KG1 (cell line): ENCODE data around the gene MAPT.
A peak's percentile ranks its signal among the peaks of the same experiment; 100 is the strongest.
"Not testable (repeated sequence)": the region's sequence is repeated elsewhere in the genome, so short reads cannot be mapped to it uniquely, and the experiment has no call there.

Experiments used
- DNase-seq: peaks from one replicate; lab custom pipeline; 2025; lab: John Stamatoyannopoulos, UW

The MAPT gene

GRCh38 chr17:45862127-45862526 lies 32.2 kb upstream of the MAPT start:
- DNase-seq: not testable (repeated sequence)

DNA sequence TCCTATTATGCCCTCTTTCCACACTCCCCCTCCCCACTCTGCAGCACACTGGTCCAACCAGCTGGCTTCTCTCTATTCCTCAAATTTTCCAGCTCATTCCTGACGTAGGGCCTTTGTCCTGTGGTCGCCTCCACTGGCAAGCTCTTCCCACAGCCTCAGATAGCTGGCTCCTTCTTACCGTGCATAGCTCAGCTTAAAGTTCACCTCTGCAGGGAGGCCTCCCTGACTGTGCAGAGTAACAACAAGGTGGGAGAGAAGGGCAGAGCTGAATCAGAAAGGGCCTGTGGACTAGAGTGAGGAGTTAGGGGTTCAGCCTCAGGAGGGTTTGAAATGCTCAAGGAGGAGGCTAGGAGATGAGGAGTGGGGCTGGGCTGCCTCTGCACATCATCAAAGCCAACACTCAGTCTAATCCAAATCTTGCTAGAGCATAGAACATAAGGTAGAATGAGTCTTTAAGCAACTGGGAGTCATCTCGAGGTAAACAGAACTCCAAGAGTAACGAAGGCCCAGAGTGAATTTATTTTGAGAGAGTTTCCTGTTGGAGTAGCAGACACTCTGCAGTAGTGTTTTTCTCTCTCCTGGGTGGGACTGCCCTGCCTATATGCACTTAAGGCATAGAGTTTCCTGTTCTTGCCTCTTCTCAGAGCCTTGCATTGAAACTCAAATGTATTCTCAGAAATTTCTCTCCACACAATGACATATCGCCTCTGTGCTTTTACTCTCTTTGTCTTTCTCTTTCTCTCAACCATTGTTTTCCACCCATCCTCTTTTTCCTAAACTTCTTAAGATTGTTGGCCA lies 30.3 kb upstream of the MAPT start:
- no peak for DNase-seq

GRCh38 chr17:45867171-45867570 lies 27.2 kb upstream of the MAPT start:
- DNase-seq: no peak

DNA sequence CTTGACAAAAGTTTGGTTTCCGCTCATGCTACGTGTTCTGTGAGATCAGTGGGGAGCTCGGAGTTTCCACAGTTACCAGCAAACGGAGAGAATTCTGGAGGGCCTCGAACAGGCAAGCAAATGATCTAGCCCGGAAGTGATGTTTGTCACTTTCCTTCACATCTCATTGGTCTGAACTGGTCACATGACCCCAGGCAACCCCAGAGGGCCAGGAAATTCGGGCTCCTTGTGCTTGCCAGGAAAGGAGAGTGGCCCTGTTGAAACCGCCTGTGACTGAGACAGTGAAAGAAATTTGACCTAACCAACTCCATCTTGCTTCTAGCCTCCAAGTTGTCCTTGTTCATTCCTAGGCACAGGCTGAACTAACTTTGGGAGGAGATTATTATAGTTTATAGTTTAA lies 26.7 kb upstream of the MAPT start:
- no peak for DNase-seq

DNA sequence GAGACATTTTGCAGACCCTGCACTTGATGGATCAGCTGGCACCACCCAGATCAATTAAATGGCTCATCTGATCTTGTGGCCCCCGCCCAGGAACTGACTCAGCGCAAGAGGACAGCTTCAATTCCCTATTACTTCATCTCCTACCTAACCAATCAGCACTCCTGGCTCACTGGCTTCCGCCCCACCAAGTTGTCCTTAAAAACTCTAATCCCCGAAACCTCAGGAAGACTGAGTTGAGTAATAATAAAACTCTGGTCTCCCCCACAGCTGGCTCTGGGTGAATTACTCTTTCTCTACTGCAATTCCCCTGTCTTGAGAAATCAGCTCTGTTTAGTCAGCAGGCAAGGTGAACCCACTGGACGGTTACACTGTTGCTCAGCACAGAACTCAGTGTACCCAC lies 26.1 kb upstream of the MAPT start:
- no peak for DNase-seq

DNA sequence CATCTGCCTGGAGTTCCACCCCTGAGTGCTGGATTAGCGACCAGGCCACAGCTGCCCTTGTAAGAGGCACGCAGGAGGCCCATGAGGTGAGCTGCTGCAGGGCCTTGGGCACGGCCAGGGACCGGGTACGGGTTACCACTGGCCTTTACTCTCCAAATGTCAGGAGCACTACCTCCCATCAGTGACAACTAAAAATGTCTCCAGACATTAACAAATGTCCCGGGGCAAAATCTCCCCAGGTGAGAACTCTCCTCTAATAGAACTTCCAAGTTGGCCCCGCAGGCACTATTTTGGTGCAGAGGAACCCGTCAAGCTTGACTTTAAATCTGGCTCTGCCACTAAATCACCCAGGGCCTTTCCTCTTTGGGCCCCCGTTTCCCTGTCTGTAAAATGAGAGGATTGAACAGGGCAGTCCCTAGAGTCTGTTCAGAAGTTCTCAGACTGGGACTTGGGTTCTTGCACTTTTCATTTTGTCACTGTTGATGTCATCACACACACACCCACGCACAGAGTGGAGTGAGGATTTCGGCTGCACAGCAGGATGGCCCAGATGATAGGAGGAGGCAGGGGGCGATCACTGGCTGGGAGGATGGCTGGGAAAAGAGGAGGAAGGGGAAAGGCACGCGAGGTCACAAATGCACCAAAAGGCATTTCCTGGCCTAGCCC lies 24.5 kb upstream of the MAPT start:
- no peak for DNase-seq

GRCh38 chr17:45870342-45870974 lies 23.9 kb upstream of the MAPT start:
- DNase-seq: no peak

- no peak for DNase-seq
These were observed 22.6 kb upstream of the MAPT start for GRCh38 chr17:45871718-45872117.

DNA sequence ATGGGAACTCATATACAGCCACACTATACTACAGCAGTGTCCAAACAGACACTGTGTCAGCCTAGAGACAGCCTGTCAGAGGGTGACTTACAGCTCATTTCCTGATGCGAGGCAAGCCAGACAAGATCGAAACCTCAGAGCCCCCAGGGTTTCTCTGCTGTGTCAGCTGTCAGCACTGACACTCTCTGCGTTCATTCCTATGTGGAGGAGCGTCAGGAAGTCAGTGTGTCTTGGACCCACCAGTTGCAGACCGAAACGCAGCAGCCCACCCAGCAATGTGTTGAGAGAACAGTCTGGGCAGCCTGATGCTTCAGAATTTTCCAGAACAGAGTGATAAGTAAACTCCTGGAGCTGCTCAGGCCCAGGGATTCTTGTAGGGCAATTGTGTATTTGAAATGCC lies 20.6 kb upstream of the MAPT start:
- DNase-seq: peak; percentile 9

DNA sequence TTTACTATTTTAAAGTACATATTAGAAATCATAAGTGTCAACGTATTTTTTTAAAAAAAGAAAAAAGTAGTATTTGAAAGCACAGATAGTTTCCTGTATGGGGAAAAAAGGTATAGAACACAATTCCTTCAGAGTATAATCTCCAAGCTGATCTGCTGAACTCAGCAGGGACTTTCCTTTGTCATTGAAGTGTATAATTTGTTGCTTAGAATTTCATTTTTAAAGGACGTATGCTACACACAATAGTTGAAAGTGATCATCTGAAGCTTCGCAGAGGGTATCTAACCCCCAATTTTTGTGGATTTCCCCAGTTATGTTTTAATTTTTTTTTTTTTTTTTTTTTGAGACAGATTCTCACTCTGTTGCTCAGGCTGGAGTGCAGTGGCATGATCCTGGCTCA lies 20.2 kb upstream of the MAPT start:
- no peak for DNase-seq

GRCh38 chr17:45876539-45876938 lies 17.8 kb upstream of the MAPT start:
- no peak for DNase-seq

- DNase-seq: no peak
These were observed 16.9 kb upstream of the MAPT start for GRCh38 chr17:45877467-45877866.

DNA sequence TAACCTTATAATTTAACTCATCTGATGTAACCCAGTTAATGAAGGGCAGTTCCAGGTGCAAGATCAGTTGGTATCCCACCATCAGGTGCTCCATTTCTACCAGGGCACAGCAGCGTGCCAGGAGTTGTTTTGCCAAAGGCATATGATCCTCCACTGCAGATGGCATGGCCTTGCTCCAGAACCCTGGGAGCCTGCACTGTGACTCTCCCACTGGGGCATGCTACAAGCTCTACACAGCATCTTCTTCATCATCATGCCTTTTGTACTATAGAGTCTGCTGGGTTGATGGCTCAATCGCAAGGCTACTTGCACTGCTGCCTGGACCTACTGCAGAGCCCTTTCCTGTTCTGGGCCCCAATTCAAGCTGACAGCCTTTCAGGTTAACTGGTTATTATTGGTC lies 11.3 kb upstream of the MAPT start:
- no peak for DNase-seq

- no peak for DNase-seq
These were observed 7.5 kb upstream of the MAPT start for GRCh38 chr17:45886852-45887251.

DNA sequence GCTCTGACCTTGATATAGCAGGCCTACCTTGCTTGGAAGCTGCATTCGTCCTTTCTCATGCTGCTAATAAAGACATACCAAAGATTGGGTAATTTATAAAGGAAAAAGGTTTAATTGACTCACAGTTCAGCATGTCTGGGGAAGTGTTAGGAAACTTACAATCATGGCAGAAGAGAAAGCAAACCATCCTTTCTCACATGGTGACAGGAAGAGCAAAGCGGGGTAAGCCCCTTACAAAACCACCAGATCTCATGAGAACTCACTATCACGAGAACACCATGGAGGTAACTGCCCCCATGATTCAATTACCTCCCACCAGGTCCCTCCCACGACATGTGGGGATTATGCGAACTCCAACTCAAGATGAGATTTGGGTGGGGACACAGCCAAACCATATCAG lies 6.0 kb upstream of the MAPT start:
- no peak for DNase-seq

- DNase-seq: no peak
These were observed 4.8 kb upstream of the MAPT start for GRCh38 chr17:45889579-45889978.

- no peak for DNase-seq
These were observed 681 bp upstream of the MAPT start for GRCh38 chr17:45893725-45894021.

DNA sequence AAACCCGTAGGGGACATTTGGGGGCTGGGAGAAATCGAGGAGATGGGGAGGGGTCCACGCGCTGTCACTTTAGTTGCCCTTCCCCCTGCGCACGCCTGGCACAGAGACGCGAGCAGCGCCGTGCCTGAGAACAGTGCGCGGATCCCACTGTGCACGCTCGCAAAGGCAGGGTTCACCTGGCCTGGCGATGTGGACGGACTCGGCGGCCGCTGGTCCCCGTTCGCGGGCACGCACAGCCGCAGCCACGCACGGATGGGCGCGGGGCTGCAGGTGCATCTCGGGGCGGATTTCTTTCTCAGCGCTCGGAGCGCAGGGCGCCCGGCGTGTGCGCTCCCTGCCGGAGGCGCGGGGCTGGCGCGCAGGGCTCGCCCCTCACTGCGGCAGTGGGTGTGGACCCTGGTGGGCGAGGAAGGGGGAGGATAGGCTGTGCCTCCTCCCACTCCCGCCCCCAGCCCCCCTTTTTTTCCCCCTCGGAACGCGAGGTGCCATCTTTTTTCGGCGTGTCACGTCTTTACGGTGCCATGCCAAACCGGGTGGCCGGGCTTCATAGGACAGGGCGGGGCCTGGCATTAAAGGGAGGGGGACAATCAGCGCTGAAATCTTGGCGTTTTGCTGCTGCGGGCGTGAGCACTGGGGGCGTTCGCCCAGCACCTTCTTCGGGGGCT lies 1.1 kb downstream of the MAPT start:
- DNase-seq: no peak

DNA sequence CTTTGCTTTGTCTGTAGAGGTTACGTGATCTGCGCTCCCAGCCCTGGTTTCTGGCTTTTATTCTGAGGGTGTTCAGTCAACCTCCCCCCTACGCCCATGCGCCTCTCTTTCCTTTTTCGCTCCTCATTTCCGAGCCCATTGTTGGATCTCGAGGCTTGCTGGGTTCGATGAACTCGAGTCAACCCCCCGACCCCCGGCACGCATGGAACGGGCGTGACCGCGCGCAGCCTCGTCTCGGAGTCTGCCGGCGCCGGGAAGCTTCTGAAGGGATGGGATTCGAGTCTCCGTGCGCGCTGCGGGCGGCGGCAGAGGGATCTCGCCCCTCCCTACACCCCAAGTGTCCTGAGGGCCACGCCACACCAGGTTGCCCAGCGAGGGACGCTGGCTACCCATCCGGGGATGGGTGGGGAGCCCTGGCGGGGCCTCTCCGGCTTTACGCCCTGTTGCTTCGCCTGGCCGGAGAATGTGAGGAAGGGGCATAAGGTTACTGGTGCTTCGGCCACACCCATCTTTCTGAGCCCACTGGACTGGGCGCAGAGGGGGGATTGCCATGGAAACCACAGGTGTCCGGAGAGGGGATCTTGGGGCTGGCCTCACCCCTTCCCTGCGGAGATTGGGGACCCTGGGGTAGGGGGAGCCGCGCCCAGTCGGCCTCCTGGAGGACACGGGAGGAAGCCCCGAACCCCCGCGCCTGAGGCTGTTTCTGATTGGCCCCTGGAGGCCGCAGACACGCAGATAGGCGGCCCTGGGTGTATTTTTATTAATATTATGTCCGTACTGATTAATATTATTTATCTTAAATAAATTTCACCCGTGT lies 1.8 kb downstream of the MAPT start:
- DNase-seq: no peak

DNA sequence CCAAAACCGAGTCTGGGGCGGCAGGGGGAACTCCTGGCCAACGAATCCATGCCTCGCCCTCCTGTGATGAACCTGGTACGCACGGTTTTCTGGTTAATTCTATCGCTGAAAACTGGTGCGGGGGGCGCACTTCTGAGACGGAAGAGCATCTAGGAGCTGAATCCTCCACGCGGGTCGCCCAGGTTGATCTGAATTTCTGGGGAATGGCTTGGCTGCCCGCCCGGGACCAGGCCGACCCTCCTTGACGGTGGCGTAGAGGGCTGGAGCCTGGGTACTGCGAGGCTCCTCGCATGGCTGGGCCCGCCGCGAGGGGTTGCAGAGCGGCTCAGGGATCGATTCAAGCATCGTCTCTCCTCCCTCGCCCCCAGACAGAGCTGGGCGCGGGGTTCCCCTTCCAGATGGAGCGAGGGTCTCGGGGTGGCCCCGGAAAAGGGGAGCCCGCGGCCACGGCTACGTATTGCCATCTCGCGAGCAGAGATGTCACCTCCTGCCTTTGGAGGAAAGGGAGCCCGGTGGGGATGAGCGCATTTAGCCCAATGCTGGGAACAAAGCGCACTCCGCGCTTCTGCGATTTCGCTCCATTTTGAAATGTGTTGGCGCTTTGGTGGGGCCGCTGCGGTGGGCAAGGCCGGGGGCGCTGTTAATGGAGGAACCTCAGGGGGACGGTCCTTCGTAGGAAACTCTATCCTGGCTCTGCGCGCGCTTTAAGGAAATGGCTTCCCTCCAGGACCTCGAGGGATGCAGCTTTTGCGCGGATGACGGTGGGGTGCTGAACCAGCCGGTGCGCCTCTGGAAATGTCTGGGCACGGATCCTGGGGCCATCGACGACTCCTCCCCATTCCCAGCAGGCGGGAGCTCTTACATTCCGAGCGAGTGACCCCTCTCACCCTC lies 2.7 kb downstream of the MAPT start:
- no peak for DNase-seq

DNA sequence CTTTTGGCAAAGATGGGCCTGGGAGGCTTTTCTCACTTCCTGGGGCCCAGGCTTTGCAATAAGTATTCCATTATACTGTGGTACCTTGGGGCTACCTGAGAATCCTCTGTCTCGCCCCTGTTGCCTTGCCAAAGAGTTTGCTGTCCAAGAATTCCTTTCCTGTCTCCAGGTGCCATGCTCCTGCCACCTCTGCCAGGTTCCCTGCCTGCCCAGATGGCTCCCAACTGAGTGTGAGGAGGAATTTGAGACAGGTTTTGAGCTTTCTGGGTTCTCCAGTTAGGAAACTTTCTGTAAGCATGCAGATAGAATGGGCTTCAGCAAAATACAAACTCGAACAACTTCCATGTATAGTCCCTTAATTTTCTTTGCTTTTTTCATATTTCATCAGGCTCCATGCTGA lies 5.8 kb downstream of the MAPT start:
- no peak for DNase-seq
